ENCODE measurements around the gene LCN9.
"Not testable (repeated sequence)": the region's sequence is repeated elsewhere in the genome, so short reads cannot be mapped to it uniquely, and the experiment has no call there.

LCN9 gene

DNA sequence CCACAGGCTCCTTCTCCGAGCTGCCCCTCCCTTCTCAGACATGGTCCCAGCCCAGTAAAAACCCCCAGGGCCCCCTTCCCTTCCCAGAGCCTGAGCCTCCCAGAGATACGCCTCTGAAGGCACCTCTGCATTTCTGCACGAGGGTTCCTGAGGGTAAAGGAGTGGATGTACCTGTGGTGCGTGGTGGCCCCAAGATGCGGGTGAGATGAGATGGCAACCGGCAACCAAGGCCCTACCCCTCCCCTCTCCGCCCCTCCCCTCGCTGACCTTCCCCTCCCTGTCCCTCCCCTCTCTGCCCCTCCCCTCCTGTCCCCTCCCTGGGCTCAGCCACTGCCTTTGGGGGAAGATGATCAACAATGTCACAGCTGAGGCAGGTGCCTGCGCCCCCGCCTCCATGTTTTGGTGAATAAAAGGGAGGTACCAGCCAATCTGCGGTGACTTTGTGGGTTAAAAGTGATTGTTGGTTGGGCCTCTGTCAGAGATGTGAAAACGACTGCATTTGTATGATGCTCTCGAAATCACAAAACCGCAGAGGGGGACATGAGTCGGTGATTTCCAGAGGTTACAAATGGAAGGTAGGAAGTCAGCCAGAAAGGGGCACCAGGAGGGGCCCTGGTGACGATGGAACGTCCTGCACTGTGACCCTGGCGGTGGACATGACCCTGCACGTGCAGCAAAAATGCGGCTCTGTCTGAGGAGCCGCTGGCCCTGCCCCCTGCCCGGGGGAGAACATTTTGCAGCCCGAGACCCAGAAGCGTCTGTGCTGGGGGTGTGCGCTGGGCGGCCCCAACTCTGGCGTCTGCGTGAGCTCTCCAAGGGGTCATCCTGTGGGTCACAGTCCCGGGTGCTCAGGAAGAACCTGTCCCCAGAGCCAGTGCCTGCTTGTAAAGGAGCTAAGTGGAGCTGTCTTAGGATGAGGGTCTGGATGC lies 3.7 kb downstream of the LCN9 start:
- no peak overlapping the region for H3K4me3 ChIP-seq (ENCODE audit: low read depth, low read length)

GRCh38 chr9:135667463-135668001 lies 4.4 kb downstream of the LCN9 start:
- no peak overlapping the region for H3K4me3 ChIP-seq (ENCODE audit: low read depth, low read length)
- TF ChIP-seq, protein P1, sequence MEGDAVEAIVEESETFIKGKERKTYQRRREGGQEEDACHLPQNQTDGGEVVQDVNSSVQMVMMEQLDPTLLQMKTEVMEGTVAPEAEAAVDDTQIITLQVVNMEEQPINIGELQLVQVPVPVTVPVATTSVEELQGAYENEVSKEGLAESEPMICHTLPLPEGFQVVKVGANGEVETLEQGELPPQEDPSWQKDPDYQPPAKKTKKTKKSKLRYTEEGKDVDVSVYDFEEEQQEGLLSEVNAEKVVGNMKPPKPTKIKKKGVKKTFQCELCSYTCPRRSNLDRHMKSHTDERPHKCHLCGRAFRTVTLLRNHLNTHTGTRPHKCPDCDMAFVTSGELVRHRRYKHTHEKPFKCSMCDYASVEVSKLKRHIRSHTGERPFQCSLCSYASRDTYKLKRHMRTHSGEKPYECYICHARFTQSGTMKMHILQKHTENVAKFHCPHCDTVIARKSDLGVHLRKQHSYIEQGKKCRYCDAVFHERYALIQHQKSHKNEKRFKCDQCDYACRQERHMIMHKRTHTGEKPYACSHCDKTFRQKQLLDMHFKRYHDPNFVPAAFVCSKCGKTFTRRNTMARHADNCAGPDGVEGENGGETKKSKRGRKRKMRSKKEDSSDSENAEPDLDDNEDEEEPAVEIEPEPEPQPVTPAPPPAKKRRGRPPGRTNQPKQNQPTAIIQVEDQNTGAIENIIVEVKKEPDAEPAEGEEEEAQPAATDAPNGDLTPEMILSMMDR (IDR thresholded peaks at IDR 0.05; ENCODE audit: borderline replicate concordance, insufficient read depth, low read depth, low read length): no peak

More for the DNA sequence above, 3.7 kb downstream of the LCN9 start:
- TF ChIP-seq, protein P1 (IDR thresholded peaks at IDR 0.05; ENCODE audit: borderline replicate concordance, insufficient read depth, low read depth, low read length): no peak

DNA sequence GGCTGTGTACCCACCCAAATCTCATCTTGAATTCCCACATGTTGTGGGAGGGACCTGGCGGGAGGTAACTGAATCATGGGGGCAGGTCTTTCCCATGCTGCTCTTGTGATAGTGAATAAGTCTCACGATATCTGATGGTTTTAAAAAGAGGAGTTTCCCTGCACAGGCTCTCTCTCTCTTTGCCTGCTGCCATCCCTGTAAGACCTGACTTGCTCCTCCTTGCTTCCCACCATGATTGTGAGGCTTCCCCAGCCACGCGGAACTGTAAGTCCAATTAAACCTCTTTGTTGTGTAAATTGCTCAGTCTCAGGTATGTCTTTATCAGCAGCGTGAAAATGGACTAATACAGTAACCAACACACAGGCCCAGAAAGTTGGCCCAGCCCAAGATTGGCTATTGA lies 5.9 kb downstream of the LCN9 start:
- H3K4me3 ChIP-seq (ENCODE audit: low read depth, low read length): not testable (repeated sequence)

DNA sequence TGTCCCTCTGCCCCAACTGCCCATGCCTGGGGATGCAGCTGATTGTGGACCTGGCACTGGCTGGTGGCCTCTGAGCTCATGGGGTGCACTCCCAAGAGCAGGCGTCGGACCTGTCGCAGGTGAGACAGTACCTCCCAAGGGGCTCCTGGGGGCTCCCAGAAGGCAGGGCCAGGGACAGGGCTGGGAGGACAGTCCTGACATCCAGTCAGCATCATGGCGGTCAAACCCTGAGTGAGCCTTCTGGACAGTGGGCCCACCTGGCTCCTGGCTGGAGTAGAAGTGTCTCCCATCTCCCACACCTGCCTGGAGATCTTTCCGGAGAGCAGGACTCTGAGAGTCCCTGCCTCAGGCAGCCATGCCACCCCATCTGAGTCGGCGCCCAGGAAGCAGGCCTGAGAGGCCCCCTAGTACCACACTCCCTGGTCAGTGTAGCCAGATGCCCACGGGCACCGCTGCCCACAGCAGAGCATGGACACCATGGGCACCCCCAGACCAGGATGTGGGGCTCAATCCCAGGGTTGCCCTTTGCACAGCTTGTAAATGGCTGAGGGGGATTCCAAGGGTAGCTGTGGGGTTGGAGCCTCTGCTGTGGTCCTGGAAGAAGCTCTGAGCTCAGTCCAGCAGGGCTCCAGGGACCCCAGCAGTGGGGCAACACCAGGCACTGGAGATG lies 6.6 kb downstream of the LCN9 start:
- H3K4me3 ChIP-seq (ENCODE audit: low read depth, low read length): no peak overlapping the region
- TF ChIP-seq, protein P1 (IDR thresholded peaks at IDR 0.05; ENCODE audit: borderline replicate concordance, insufficient read depth, low read depth, low read length): no peak

- TF ChIP-seq, protein P1 (IDR thresholded peaks at IDR 0.05; ENCODE audit: borderline replicate concordance, insufficient read depth, low read depth, low read length): no peak
- no peak overlapping the region for H3K4me3 ChIP-seq (ENCODE audit: low read depth, low read length)
Observed at GRCh38 chr9:135670721-135671590, 7.8 kb downstream of the LCN9 start.

DNA sequence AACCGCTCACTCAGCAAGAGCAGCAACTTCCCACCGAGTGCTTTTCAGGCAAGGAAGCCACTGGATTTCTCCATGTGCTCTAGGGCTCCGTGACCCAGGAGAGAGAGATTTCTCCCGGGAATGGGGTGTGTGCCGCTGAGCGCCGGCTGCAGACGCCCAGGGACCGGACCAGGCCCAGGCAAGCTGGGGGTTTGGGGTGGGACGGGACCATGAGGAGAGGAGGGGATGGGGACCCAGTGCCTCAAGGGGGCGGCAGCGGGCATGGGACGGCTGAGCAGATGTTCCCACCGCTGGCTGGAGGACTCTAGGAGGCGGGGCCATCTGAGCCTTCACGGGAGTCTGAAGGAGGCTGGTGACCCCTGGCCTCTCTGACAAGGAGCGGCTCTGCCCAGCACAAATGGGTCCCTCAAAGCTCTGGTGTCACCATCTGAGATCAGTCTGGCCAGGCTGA lies 8.5 kb downstream of the LCN9 start:
- no peak overlapping the region for H3K4me3 ChIP-seq (ENCODE audit: low read depth, low read length)
- TF ChIP-seq, protein P1 (IDR thresholded peaks at IDR 0.05; ENCODE audit: borderline replicate concordance, insufficient read depth, low read depth, low read length): no peak

DNA sequence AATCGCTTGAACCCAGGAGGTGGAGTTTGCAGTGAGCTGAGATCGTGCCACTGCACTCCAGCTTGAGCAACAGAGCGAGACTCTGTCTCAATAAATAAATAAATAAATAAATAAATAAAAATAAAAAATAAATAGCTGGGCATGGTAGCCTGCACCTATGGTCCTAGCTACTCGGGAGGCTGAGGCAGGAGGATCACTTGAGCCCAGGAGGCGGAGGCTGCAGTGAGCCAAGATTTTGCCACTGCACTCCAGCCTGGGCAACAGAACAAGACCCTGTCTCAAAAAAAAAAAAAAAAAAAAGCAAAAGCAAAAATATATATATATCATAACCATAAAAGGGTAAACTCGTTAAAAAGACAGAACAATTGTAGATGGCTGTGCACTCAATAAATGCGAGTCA lies 9.7 kb downstream of the LCN9 start:
- H3K4me3 ChIP-seq (ENCODE audit: low read depth, low read length): not testable (repeated sequence)

Measured in GM12875 (cell line).